Retina (tissue), 1 donor: ENCODE data around the gene FHIP1B.

ENCODE experiments used
- DNase-seq: peaks from one replicate; pipeline ENCODE4 v3.0.0-alpha.2; 2016

Gene FHIP1B

GRCh38 chr11:6238902-6239301 lies 4.5 kb upstream of the FHIP1B start, which contains the start of gene CNGA4:
CNGA4 (plus strand) TSS chr11:6239089; CDS start chr11:6239207, 118 bp downstream.
- DNase-seq, result no peak

GRCh38 chr11:6237761-6238302 lies 3.4 kb upstream of the FHIP1B start:
- no peak for DNase-seq

GRCh38 chr11:6237266-6237665 lies 2.8 kb upstream of the FHIP1B start:
- DNase-seq, result no peak

- no peak for DNase-seq
Measured at GRCh38 chr11:6233984-6234386, 451 bp downstream of the FHIP1B start.

DNA sequence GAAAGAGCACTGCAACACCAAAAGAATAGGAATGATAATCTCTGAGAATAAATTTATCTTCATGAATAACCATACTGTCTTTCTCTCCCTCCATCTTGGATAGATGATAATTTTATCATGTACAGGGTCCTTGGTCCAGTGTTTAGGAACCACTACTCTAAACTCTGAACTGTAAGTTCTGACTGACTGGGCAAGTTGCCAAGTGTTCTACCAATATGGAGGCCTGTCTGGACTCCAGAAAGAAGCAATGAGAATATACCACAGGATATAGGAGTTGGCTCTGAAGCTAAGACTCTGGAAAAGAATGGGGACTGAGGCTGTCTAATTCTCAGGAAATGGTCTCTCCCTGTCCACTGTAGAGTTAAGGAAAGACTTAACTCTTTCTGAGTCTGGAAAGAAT lies 1.5 kb downstream of the FHIP1B start:
- DNase-seq, result no peak

- DNase-seq, result no peak
Measured at GRCh38 chr11:6229911-6230310, 4.5 kb downstream of the FHIP1B start.

DNA sequence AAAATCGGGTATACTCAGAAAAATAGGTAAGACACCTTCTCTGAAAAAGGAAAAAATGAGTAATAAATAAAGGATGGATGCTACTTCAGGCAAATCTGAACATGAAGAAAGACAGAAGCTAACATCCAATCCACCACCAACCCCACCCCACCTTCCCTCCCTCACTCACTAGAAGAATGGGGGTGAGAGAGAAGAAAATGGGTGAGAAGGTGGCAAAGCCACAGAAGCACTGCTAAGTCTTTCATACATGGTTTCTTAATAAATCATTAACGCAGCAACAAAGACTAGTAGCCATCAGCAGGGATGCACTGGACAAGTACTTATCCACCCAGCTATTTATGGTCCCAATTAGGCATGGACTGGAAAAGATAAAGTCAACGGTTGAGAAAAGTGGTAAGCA lies 5.9 kb downstream of the FHIP1B start:
- no peak for DNase-seq

DNA sequence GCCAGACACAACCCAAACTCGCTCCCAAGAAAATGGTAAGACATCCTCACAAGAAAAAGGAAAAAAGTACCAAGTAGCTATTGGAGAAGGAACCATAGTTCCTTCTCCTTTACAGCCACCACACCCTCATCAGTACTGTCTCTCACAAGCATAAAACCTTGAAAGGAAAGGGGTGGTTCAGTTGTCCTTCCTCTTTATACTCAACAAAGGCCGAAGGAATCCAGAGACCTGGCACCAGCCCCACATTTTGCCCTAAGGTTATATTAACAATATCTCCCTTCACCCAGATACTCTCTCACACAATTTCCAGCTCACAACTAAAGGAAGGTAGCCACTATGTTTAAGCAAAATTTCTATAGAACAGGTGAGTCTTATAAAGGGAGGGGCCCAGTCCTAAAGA lies 8.5 kb downstream of the FHIP1B start:
- no peak for DNase-seq

DNA sequence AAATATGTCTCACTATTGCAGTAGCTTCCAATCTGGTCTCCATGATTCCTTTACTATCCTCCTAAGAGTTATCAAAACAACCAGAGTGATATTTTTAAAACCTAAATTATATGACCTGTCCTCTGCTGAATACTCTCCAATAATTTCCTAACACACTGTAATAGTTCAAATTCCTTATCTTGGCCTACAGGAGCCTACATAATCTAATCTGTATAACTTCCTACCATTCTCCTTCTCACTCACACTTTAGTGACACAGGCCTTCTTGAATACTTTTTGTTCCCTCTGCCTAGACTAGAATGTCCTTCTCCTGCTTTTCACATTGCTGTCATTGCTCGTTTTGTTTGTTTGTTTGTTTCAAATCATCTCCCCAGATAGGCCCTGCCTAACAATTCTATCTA lies 9.4 kb downstream of the FHIP1B start:
- DNase-seq, result no peak

DNA sequence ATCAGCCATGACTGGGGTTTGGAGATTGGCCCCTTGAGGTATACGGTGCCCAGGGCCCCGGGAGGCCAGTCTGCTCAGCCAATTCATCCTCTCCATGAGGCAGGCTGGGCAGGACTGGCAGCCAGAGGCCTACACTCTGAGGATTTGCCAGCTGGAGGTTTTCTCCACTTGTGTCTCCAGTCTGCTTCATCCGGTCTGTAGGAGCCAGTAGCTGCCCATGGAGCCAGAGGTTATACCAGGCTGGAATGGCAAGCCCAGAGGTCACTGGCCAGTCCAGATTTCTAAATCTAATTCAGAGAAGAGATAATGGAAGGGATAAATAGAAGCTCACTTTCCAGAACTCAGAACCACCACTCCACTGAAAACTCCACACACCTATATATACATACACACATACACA lies 10.0 kb downstream of the FHIP1B start:
- no peak for DNase-seq

DNA sequence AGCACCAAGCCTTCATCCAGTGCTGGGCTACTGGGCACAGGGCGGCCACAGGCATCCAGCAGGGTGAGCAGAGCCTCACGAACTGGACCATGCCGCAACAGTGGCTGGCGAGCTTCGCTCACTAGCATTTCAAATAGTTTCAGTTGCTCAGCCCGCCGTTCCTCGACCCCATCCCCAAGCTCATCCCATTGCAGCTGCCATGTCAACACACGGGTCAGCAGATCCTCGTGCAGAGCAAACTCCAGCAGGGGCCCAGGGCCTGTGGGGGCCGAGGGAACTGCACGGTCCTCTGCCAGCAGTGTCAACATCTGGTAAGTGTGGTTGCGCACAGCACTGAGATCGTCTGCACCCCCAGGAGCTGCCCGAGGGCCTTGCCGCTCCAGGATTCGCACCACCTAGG lies 10.6 kb downstream of the FHIP1B start:
- no peak for DNase-seq

GRCh38 chr11:6219359-6219758 lies 15.1 kb downstream of the FHIP1B start:
- DNase-seq, result no peak

- DNase-seq, result no peak
Measured at GRCh38 chr11:6217722-6218121, 16.7 kb downstream of the FHIP1B start.

GRCh38 chr11:6216501-6216900 lies 17.9 kb downstream of the FHIP1B start:
- DNase-seq, result no peak

DNA sequence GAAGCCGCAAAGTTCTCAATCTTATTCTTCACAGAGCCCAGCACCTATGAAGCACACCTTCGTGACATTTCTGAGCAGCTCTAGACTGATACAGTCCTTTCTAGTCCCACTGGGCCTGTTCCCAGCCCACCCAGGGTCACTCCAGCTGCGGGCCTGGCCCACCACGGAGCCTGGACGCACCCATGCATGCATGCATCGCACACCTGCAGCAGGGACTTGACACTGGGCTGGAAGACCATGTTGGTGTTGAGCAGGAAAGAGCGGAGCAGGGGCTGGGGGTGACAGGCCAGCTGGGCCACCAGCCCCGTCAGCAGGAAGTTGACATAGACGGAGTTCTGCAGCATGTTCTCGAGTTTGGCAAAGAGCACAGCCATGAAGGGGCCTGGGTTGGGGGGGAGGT lies 19.9 kb downstream of the FHIP1B start:
- DNase-seq, result no peak

DNA sequence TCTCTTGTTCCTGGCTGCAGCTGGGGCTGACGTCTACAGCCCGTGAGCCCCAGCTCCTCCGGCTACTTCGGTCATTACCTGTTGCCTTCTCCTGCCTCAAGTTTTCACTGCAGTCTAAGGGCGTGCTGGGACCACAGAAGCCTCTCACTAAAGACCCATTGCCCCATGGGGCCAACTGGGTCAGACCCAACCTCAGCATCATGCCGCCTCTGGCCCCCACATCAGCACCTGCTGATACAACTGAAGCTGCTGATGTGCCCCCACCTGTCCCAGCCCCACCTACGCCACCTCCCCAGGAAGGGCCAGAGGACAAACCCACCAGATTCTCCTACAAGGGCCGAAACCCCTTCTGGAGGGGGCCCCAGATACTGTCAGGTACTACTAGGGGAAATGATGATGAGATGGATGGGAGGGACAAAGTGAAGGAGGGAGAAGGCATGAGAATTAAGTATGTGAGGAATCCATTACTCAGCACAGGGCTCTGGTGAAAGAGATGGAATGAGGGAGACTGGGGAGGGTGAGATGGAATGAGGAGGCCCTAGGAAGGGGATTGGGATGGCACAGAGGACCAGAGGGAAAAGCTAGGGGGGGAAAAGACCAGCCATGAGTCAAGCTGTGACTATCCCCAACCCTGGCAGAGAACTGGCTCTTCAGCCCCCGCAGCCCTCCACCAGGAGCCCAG lies 24.0 kb downstream of the FHIP1B start:
- DNase-seq, result no peak

- DNase-seq, result no peak
Measured at GRCh38 chr11:6209801-6210200, 24.6 kb downstream of the FHIP1B start.

DNA sequence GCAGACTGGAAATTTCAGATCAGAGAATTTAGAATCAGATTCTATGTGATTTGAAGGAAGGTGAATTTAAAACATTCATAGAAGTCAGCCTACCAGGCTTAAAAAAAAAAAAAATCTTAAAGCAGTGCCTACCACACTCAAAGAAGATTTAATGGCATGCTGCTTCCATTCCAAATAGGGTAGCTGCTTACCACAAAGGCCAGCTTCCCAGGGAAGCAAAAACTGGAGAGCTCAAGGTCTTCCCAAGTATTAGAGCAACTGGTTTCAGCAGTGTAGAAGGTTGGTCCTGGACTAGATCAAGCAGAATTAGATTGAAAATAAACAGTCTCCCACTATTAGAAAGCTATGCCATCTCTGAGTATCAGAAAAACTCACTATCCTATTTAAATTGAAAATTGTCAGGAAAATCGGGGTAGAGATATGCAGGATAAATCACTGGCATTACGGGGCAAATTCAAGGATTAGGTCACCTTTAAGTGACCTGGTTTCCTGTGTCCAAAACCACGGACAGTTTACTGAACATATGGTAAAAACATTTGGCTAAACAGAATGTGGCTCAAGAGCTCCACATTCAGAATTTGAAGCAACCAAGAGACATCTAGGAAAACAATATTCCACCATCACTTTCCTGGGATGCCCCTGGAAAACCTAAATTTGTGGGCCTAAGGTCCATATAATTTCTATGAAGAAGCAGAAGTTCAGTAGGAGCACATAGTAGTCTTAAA lies 27.8 kb downstream of the FHIP1B start:
- no peak for DNase-seq

DNA sequence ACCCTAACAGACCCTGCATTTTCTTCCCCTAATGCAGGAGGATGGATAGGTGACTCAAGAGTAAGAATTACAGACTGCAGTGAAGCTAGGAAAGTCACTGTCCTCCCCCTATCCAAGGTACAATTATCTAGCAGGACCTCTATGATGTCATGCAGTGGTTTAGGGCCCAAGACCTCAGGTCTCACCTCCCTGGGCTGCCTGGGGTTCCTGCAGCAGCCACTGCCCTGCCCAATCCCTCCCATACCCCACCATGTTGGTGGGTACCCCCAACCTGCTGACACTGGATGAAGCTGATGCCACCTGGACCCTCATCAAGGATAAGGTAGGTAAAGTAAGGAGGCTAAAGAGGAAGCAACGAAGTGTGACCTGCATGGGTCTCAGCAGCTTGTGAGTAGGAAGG lies 29.1 kb downstream of the FHIP1B start, which contains the start of gene C11orf42:
Gene C11orf42 (plus strand): TSS at position 192 of the 400 bp plus-strand sequence. CDS start 59 bp downstream, at position 251.
- no peak for DNase-seq

- no peak for DNase-seq
Measured at GRCh38 chr11:6204706-6205105, 29.7 kb downstream of the FHIP1B start.

GRCh38 chr11:6203327-6203726 lies 31.1 kb downstream of the FHIP1B start:
- DNase-seq, result no peak

DNA sequence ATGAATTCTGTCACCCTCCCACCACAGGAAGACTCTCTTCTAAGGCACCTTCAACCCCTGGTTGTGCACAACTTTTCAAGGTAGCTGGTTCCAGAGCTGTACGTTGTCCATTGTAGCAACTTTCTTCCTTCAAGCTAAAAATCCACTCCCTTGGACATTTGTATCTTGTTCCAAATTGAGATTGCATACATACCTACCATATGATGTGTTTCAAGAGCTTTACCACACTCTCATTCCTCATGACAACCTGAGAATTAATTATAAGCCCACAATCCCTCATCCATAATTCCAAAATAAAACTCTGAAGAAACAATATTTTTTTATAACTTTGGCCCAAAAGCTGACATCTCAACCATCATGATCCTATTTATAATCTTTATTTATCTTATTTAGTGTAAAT lies 32.4 kb downstream of the FHIP1B start:
- no peak for DNase-seq

- DNase-seq, result no peak
Measured at GRCh38 chr11:6201481-6201880, 33.0 kb downstream of the FHIP1B start.

- DNase-seq, result no peak
Measured at GRCh38 chr11:6200975-6201374, 33.5 kb downstream of the FHIP1B start.
